Stimulated activated CD4-positive, alpha-beta T cell treated with anti-CD3 and anti-CD28 coated beads, Interleukin-15, amount 100 ng/mL, for 1 hour (primary cell): ENCODE data around the gene C2CD2.
"Not testable (repeated sequence)": the region's sequence is repeated elsewhere in the genome, so short reads cannot be mapped to it uniquely, and the experiment has no call there.

Source experiments
- DNase-seq, 2 donors: peaks; one replicate each; pipeline ENCODE4 v3.0.0-alpha.2; 2020; ENCODE audit warnings: low read depth in 1 of 2, low spot score in 1 of 2

Gene C2CD2

GRCh38 chr21:41958886-41959563, 5.2 kb upstream of the C2CD2 start:
- DNase-seq: no peak

DNA sequence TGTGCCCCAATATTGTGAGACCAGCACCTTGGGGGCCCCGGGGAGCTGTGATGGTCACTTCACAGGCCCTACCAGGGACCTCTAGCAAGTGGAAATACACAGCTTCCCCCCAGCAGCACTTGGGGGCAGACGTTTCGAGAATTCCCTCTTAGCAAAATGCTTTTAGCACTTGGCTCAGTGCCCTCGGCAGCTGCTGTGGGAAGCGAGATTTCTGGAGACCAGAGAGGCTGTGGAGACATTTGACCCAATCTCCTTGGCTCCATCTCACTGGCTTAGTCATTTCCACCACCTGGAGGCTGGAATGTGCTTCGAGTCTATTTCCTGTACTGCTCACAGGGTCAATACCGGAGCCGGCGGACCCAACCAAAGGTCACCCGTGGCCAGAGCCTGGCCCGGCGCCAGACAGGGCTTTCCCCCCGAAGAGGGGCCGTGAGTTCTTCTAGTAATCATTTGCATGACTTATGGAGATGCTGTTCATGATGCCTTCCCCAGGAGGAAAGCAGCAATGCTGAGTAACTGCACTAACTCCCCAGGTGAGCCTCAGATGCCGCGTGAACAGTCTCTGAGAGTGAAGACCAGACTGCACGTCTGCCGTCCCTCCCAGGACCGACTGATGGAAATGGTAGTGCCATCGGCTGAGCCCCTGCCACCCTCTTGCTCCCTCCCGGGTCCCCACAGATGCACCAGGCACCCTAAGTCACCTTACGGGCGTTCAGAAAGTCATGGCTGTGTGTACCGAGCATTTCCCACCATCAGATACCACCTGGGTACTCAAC, 4.4 kb upstream of the C2CD2 start:
- no peak for DNase-seq

DNA sequence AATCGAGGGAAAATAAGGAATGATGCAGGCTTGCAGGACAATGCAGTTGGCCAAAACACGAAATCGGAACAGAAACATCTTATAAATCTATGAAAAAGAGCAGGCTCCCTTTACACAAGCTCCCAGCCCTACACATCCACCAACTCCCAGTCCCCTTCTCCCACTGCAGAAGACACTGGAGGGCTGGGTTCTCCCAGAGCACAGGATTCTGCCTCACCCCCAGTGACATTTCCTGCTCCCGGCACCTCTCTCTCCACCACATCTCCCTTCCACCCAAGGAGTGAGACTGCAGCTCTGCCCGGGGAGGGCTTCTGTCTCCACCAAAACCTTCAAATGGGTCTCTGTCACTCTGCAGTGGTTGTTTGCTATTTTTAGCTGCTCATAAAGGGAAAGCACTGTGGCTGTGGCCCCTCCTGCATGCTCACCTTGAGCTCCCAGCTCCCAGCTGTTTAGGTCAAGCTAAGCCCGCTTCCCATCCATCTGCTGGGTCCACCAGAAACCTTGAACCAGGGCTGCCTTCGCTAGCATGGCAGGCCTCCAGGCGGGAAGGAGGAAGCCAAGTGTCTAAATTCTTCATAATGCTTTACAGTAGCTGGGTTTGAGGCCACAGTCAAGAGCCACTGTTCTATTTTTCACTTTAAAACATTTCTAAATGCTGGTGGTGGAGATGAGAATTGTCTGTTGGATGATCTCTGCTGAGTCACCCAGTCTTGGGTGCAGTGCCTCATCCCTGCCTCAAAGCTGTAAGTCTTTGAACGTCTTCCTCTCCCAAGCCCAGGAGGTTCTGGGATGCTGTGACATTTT, 3.3 kb upstream of the C2CD2 start:
- DNase-seq: no peak

DNA sequence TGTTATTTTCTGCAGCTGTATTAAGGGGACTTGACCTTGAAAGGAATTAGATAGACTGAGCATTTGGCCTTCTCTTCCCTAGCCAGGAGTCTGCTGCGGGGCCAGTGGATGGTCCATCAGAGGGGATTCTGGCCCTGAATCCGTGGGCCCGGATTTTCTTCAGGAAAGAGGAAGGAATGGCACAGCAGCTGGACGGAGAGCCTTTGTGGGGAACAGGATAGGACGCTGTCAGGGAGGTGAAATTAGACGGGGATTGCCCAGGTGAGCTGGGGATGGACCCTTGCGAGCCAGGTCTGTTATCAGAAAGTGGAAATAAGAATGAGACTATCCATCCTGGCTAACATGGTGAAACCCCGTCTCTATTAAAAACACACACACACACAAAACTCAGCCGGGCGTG, 1.7 kb upstream of the C2CD2 start:
- DNase-seq: no peak

- DNase-seq: no peak
These were observed 1.1 kb upstream of the C2CD2 start for GRCh38 chr21:41954654-41955499.

DNA sequence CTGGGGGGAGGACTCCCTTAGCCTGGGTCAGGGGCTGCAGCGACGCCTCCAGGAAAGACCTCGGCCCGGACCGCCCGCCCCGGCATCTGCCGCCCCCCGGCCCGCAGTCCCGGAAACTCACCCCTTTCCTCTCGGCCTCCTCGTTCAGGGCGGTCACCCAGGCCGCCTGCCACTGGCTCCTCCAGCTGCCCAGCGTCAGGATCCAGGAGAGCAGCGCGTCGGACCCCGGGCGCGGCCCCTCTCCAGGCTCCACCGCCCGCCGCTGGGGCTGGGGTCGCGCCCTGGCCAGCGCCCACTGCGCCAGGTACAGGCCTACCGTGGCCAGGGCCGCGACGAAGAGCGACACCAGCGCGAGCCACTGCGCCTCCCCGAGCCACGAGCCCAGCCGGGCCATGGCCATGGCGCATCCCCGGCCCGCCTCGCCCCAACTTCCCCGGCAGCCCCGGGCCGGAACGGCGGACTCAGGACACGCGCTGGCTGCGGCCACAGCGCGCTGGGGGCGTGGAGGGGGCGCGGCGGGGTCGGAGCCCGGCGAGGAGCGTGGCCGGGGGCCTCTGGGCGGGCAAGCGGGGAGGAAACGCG, 478 bp downstream of the C2CD2 start:
- DNase-seq: no peak

- DNase-seq: no peak
These were observed 1.1 kb downstream of the C2CD2 start for GRCh38 chr21:41952568-41953248.

GRCh38 chr21:41951876-41952567, 1.8 kb downstream of the C2CD2 start:
- no peak for DNase-seq

- no peak for DNase-seq
These were observed 2.9 kb downstream of the C2CD2 start for GRCh38 chr21:41950941-41951351.

GRCh38 chr21:41949631-41950030, 4.2 kb downstream of the C2CD2 start:
- not testable (repeated sequence) for DNase-seq

DNA sequence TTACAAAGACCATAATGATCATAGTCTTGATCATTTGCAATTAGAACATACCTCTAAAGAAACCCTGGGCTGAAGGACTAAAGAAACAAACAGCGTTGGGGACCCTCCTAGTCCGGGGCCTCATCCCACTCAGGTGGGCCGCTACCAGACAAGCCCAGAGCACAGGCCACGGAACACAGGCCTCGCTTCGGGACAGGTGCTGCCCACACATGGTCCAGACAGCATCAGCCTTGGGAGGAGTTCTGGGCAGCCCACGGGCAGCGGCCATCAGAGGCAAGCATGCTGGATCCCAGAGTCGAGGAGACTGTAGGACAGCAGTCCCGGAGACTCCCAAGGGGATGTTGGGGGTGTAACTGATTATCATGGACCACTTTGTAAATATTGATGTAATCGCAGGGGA, 4.9 kb downstream of the C2CD2 start:
- DNase-seq: no peak

DNA sequence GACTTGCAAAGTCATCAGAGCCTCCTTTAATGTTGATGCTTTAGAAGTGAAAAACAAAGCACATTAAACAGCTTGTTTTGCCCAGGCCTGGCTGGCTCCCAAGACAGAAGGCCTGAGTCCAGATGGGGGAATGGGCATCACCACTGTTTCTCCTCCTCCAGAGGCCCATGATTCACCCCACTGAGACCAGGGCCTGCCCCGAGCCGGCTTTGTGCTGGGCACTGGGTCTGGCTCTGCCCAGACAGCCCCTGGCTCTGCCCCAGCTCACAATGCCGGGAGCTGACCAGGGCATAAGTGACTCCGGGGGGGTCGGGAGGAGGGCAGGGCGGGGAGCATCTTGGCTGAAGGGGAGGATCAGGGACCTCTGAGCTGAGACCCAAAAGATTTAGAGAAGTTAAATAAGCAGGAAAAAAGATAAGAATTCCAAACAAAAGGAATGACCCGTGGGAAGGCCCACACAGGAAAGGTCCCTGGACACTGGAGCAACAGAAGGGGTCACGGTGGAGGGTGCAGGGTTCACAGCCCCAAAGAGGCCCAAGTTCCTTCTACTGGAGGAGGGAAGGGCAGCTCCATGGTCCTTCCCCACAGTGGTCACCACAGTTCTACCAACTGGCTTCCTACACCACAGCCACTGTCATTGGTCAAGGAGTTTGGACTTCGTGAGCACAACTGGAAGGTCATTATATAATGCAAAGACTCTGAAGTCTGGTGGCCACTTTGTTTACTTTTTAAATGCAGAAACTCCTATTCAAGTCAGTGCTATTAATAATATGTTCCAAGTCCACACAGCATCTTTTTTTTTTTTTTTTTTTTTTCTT, 5.5 kb downstream of the C2CD2 start:
- DNase-seq: no peak

DNA sequence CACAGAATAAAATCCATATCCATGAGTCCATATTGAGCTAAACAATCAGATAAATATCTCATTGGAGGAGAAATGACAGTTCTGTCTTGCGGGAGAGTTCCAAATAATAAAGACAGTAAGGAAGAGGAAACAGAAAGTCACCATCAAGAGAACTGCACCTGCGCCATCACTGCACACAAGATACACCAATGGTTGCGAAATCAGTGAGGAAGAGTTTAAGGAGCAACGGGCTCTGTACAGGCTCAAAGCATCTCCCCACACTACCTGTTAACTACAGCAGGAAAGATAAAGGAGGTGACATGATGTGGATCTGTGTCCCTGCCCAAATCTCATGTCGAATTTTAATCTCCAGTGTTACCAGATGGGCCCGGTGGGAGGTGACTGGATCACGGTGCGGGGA, 7.8 kb downstream of the C2CD2 start:
- DNase-seq: no peak

- no peak for DNase-seq
These were observed 10.0 kb downstream of the C2CD2 start for GRCh38 chr21:41943851-41944250.

- no peak for DNase-seq
These were observed 11.4 kb downstream of the C2CD2 start for GRCh38 chr21:41942457-41942856.

- DNase-seq: no peak
These were observed 11.9 kb downstream of the C2CD2 start for GRCh38 chr21:41941941-41942340.

DNA sequence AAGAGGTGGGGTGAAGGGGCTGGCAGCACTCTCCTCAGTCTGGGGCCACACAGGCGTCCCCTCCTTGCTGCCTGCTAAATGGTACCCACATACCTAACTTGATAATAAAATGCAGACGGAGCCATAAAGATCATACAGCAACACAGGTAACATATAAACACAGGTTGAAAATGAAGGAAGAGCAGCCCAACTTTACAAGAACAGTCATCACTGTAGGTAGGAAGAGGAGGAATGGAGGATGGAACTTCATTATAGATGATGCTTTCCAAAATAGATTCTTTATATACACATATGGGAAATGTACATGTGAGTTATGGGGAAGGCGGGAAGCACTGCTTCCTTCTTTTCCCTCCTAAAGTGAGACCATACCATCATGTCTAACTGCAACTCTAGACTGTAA, 13.4 kb downstream of the C2CD2 start:
- no peak for DNase-seq

- DNase-seq: no peak
These were observed 14.4 kb downstream of the C2CD2 start for GRCh38 chr21:41939391-41939790.
